ENCODE measurements around the gene C9orf50. TPM values are rescaled to one million over a fixed set of nuclear protein-coding genes. Genes with fewer than 3 reads are reported as not detected.

The C9orf50 gene, protein sequence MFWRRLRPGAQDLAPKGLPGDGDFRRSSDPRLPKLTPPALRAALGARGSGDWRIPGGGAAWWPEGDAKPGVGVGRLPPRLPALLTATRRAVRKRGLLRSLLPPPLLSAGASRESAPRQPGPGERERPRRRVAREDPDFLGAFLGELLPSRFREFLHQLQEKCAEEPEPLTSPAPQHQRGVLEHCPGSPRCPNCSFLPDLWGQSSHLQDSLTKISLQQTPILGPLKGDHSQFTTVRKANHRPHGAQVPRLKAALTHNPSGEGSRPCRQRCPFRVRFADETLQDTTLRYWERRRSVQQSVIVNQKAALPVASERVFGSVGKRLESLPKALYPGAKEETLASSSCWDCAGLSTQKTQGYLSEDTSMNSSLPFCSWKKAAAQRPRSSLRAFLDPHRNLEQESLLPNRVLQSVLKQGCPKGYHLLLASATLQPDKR
- total RNA-seq (ENCODE audit: low replicate concordance), result 0.98 TPM in 1 of 2 replicates, not detected in the other

DNA sequence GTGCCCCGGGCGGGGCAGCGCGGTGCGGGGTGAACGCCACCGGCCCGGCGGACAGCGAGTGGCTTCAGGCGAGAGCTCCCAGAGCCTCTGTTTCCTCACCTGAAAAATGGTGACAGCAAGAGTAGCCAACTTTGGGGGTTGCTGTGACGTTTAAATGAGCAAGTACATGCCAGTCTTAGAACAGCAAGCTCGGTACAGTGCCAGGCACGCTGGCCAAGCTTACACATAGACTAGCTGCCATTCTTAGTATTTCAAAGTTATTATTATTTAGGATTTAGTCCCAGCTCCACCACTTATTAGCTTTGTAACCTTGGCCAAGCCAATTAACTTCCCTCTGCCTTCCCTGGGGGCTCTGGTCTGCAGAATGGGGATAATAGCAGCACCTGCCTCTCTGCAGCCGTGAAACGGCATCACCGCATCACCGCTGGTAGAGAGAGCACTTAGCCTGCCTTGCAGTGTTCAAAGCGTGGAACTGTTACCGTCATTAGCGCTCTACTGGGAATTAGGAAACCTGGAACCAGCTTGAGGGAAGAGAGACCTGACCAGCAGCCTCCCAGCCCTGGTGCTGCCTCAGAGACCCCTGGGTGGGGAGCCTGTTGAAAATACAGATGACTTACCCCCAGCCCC lies at the start of gene C9orf50:
Gene C9orf50, minus strand, starts transcription at position 433 of the 627 bp plus-strand sequence. CDS start 527 bp downstream, outside the sequence.
- no peak for DNase-seq (ENCODE audit: low read depth)
- peak within 1 kb of the TSS; percentile 60 for H3K4me3 ChIP-seq (ENCODE audit: low read depth, low read length)
- TF ChIP-seq, protein P1, sequence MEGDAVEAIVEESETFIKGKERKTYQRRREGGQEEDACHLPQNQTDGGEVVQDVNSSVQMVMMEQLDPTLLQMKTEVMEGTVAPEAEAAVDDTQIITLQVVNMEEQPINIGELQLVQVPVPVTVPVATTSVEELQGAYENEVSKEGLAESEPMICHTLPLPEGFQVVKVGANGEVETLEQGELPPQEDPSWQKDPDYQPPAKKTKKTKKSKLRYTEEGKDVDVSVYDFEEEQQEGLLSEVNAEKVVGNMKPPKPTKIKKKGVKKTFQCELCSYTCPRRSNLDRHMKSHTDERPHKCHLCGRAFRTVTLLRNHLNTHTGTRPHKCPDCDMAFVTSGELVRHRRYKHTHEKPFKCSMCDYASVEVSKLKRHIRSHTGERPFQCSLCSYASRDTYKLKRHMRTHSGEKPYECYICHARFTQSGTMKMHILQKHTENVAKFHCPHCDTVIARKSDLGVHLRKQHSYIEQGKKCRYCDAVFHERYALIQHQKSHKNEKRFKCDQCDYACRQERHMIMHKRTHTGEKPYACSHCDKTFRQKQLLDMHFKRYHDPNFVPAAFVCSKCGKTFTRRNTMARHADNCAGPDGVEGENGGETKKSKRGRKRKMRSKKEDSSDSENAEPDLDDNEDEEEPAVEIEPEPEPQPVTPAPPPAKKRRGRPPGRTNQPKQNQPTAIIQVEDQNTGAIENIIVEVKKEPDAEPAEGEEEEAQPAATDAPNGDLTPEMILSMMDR (IDR thresholded peaks at IDR 0.05; ENCODE audit: insufficient read depth, low read length), result no peak

DNA sequence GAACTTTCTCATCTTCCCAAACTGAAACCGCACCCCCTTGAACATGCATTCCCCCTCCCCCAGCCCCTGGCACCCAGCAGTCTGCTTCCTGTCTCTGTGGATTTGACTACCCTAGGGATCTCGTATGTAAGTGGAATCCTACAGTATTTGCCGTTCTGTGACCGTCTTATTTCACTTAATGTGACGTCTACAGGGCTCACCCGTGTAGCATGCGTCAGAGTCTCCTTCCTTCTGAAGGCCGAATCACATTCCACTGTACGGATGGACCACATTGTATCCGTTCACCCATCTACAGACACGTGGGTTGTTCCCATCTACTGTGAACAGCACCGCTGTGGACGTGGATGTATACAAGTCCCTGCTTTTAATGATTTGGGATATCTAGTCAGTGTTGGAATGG lies 49.0 kb upstream of the C9orf50 start:
- H3K4me3 ChIP-seq (ENCODE audit: low read depth, low read length), result no peak overlapping the region
- no peak for DNase-seq (ENCODE audit: low read depth)
- TF ChIP-seq, protein P1 (IDR thresholded peaks at IDR 0.05; ENCODE audit: insufficient read depth, low read length), result no peak

DNA sequence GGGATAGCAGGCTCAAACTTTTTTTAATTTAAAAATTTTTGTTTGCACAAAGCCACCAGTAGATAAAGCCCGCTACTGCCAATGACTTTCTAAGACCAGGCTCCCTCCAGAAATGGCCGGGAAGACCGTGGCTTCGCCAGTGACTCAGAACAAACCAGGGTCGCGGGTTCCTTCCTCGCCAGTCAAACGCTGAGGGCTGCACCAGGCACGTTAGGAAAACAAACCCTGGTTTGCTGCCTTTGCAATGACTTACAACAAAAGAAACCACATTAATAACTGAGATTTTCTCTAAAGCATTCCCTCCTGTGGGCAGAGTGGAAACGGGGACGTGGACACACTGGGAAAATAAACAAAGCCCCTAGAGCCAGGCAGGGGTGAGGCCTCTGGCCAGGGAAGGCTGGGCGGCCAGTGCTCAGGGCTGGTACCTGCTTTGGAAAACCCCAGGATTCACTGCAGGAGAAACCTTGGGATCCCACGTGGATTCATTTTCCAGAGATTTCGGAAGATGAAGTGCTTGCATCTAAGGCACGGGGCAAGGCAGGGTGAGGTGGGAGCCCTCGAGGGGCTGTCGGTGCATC lies 48.3 kb upstream of the C9orf50 start:
- no peak overlapping the region for H3K4me3 ChIP-seq (ENCODE audit: low read depth, low read length)
- DNase-seq (ENCODE audit: low read depth), result peak; percentile 59
- TF ChIP-seq, protein P1 (IDR thresholded peaks at IDR 0.05; ENCODE audit: insufficient read depth, low read length), result no peak

DNA sequence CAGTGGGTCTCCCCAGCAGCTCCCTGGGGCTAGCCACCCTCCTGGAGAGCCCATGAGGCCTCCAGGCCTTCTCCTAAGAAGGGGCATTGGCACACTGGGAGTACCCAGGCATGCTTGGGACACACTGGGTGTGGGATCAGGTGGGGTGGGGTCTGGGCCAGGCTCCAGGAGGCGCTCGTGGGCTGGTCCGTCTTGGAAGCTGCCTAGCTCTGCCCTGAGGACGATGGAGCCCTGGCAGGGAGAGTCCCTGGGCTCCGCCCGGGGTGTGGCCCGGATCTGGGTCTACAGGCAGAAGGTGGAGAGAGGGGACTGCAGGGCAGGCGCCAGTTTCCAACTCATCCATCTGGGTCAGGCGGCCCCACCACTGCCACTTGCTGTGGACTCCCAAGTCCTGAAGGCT lies 46.9 kb upstream of the C9orf50 start:
- TF ChIP-seq, protein P1 (IDR thresholded peaks at IDR 0.05; ENCODE audit: insufficient read depth, low read length), result no peak
- peak overlapping the region; percentile 79 for H3K4me3 ChIP-seq (ENCODE audit: low read depth, low read length)
- DNase-seq (ENCODE audit: low read depth), result no peak

DNA sequence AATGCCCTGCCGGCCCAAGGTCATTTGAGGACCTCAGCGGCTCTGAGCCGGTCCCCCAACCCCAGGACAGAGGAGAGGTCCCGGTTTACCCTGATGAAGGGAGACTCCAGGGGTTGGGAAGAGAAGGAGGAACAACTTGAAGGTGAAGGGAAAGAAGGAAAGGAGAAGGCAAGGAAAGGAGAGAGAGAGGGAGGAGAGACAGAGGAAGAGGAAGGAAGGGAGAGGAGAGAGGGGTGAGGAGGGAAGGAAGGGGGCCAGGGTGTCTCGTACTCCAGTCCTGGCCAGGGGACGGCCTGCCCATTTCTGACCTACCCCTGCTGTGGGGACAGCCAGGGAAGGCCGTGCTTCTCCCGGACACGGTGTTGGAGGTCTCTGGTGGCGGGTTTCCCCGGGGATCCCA lies 46.5 kb upstream of the C9orf50 start:
- DNase-seq (ENCODE audit: low read depth), result no peak
- TF ChIP-seq, protein P1 (IDR thresholded peaks at IDR 0.05; ENCODE audit: insufficient read depth, low read length), result no peak
- peak overlapping the region; percentile 79 for H3K4me3 ChIP-seq (ENCODE audit: low read depth, low read length)

GRCh38 chr9:129666575-129666974 lies 45.7 kb upstream of the C9orf50 start:
- TF ChIP-seq, protein P1 (IDR thresholded peaks at IDR 0.05; ENCODE audit: insufficient read depth, low read length), result no peak
- DNase-seq (ENCODE audit: low read depth), result no peak
- H3K4me3 ChIP-seq (ENCODE audit: low read depth, low read length), result peak overlapping the region; percentile 79

Data from fibroblast of the aortic adventitia (primary cell).